Measurements from ENCODE around the gene MAPT.

DNA sequence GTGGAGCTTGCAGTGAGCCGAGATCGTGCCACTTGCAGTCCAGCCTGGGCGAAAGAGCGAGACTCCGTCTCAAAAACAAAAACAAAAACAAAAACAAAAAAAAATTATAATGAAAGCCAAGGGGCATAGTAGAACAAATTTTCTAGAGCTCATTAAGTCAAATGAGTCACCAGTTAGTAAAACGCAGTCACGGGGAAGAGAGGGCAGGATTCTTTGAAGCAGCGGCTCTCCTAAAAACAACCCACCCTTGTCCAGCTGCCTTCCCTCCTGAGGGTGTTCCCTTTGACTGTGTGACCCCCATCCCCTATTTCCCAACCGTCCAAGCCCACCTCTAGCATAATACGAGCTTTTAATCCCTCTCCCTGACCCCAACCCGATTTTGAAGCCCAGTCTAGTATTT lies 60.6 kb downstream of the MAPT start:
- TF ChIP-seq, protein P1, sequence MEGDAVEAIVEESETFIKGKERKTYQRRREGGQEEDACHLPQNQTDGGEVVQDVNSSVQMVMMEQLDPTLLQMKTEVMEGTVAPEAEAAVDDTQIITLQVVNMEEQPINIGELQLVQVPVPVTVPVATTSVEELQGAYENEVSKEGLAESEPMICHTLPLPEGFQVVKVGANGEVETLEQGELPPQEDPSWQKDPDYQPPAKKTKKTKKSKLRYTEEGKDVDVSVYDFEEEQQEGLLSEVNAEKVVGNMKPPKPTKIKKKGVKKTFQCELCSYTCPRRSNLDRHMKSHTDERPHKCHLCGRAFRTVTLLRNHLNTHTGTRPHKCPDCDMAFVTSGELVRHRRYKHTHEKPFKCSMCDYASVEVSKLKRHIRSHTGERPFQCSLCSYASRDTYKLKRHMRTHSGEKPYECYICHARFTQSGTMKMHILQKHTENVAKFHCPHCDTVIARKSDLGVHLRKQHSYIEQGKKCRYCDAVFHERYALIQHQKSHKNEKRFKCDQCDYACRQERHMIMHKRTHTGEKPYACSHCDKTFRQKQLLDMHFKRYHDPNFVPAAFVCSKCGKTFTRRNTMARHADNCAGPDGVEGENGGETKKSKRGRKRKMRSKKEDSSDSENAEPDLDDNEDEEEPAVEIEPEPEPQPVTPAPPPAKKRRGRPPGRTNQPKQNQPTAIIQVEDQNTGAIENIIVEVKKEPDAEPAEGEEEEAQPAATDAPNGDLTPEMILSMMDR (IDR thresholded peaks at IDR 0.05; ENCODE audit: low read depth, low read length) = no peak
- no peak for TF ChIP-seq POLR2A (IDR thresholded peaks at IDR 0.05; ENCODE audit: extremely low read depth, insufficient read length)

Measured in NB4 (cell line).